Uterus (tissue), 4 donors: Measurements from ENCODE around the gene RUNX1. TPM values are rescaled to one million over a fixed set of nuclear protein-coding genes. Genes with fewer than 3 reads are reported as not detected.

Experiments
- DNase-seq, 2 donors: peaks; one replicate each; pipeline ENCODE4 v3.0.0-alpha.2; 2019 to 2020
- H3K27ac ChIP-seq, 2 donors: fragments of 200-600 bp; sonication (generic); 1 replicate in 1 of 2; 2 replicates in 1 of 2; pipeline ENCODE4 v1.5.1; 2016 to 2018
- H3K27me3 ChIP-seq, 2 donors: fragments of 200-600 bp; sonication (generic); one replicate each; pipeline ENCODE4 v1.5.1; 2018 to 2019; ENCODE audit warnings: control low read depth in 1 of 2
- H3K36me3 ChIP-seq, 2 donors: fragments of 200-600 bp; sonication (generic); one replicate each; pipeline ENCODE4 v1.5.1; 2019; ENCODE audit warnings: control low read depth in 1 of 2
- H3K4me1 ChIP-seq, 2 donors: fragments of 200-600 bp; sonication (generic); one replicate each; pipeline ENCODE4 v1.5.1; 2018 to 2019; ENCODE audit warnings: control low read depth in 1 of 2
- H3K4me3 ChIP-seq, 2 donors: fragments of 200-600 bp; sonication (generic); 1 replicate in 1 of 2; 2 replicates in 1 of 2; pipeline ENCODE4 v1.5.1; 2018 to 2019; ENCODE audit warnings: mild to moderate bottlenecking in 1 of 2
- H3K9me3 ChIP-seq, 2 donors: fragments of 200-600 bp; sonication (generic); one replicate each; pipeline ENCODE4 v1.5.1; 2019; ENCODE audit warnings: control low read depth in 1 of 2
- CTCF ChIP-seq, 4 experiments: fragments of 200-600 bp in 2 of 4; fragments of 450-650 bp in 2 of 4; sonication (generic) in 2 of 4; IDR thresholded peaks; one replicate each; pipeline ENCODE4 v1.5.1; 2016 to 2019; ENCODE audit warnings: antibody characterized with exemption in 4 of 4, mild to moderate bottlenecking in 2 of 4, moderate library complexity in 1 of 4
- POLR2A ChIP-seq, 2 donors: fragments of 450-650 bp; IDR thresholded peaks; one replicate each; pipeline ENCODE4 v1.6.1; 2016; ENCODE audit warnings: antibody characterized with exemption in 2 of 2, mild to moderate bottlenecking in 1 of 2, moderate library complexity in 1 of 2
- intact Hi-C: fragments of 100-400 bp; cut with DNase I; formaldehyde crosslinking; loops from one replicate; pipeline ENCODE4 v1.15.1; 2023; ENCODE audit warnings: low total_unique reads
- total RNA-seq, 4 donors: library from RNA; depleted of rRNA in 3 of 4; stranded (reverse); fragments of >200 nt in 3 of 4; gene quantifications; one replicate each; pipeline versions ENCODE4 v1.1.0 to v1.2.4, GENCODE V29; 2014 to 2023
- donor health status: DM: yes; HTN: yes; CAD: no.

Gene RUNX1
- total RNA-seq, 4 donors from 2014 or later, result under 0.01 to 13.2 (median 8.7) TPM

- no peak overlapping the region for H3K4me3 ChIP-seq
- TF ChIP-seq CTCF (IDR thresholded peaks at IDR 0.05), result no peak
- TF ChIP-seq POLR2A (IDR thresholded peaks at IDR 0.05), result no peak
- H3K9me3 ChIP-seq, result no peaks in the 10 kb centered on the region
- H3K27ac ChIP-seq, result no peak overlapping the region
- H3K27me3 ChIP-seq, result no peaks in the 10 kb centered on the region
- DNase-seq, result no peak
- H3K4me1 ChIP-seq, result no peaks in the 10 kb centered on the region
- intact Hi-C loops, result no loop called here
- H3K36me3 ChIP-seq, result no peaks in the 10 kb centered on the region
These were observed 83.6 kb downstream of the RUNX1 start for GRCh38 chr21:34965200-34966174.

- no peak for DNase-seq
- H3K27me3 ChIP-seq, result no peaks in the 10 kb centered on the region
- TF ChIP-seq POLR2A (IDR thresholded peaks at IDR 0.05), result no peak
- TF ChIP-seq CTCF (IDR thresholded peaks at IDR 0.05), result no peak
- intact Hi-C loops, result no loop called here
- no peaks in the 10 kb centered on the region for H3K4me1 ChIP-seq
- no peak overlapping the region for H3K27ac ChIP-seq
- H3K4me3 ChIP-seq, result no peak overlapping the region
- no peaks in the 10 kb centered on the region for H3K36me3 ChIP-seq
- H3K9me3 ChIP-seq, result no peaks in the 10 kb centered on the region
These were observed 86.4 kb downstream of the RUNX1 start for GRCh38 chr21:34962586-34963222.

- no peaks in the 10 kb centered on the region for H3K9me3 ChIP-seq
- H3K27ac ChIP-seq, result no peak overlapping the region
- intact Hi-C loops, result no loop called here
- TF ChIP-seq POLR2A (IDR thresholded peaks at IDR 0.05), result no peak
- no peak for TF ChIP-seq CTCF (IDR thresholded peaks at IDR 0.05)
- no peaks in the 10 kb centered on the region for H3K27me3 ChIP-seq
- no peak overlapping the region for H3K4me3 ChIP-seq
- H3K4me1 ChIP-seq, result no peaks in the 10 kb centered on the region
- DNase-seq, result no peak
- H3K36me3 ChIP-seq, result no peaks in the 10 kb centered on the region
These were observed 87.0 kb downstream of the RUNX1 start for GRCh38 chr21:34962136-34962535.

GRCh38 chr21:34960687-34961086 is 88.4 kb downstream of the RUNX1 start:
- no peaks in the 10 kb centered on the region for H3K27me3 ChIP-seq
- H3K9me3 ChIP-seq, result no peaks in the 10 kb centered on the region
- DNase-seq, result no peak
- intact Hi-C loops, result no loop called here
- TF ChIP-seq CTCF (IDR thresholded peaks at IDR 0.05), result no peak
- no peak for TF ChIP-seq POLR2A (IDR thresholded peaks at IDR 0.05)
- H3K4me3 ChIP-seq, result no peak overlapping the region
- no peak overlapping the region for H3K27ac ChIP-seq
- no peaks in the 10 kb centered on the region for H3K36me3 ChIP-seq
- H3K4me1 ChIP-seq, result no peaks in the 10 kb centered on the region

- H3K36me3 ChIP-seq, result no peaks in the 10 kb centered on the region
- no peaks in the 10 kb centered on the region for H3K27me3 ChIP-seq
- TF ChIP-seq POLR2A (IDR thresholded peaks at IDR 0.05) (no peak), CTCF (IDR thresholded peaks at IDR 0.05) (no peak)
- H3K4me3 ChIP-seq, result no peak overlapping the region
- no peak for DNase-seq
- intact Hi-C loops, result no loop called here
- no peaks in the 10 kb centered on the region for H3K9me3 ChIP-seq
- no peaks in the 10 kb centered on the region for H3K4me1 ChIP-seq
- H3K27ac ChIP-seq, result no peak overlapping the region
These were observed 89.5 kb downstream of the RUNX1 start for GRCh38 chr21:34959607-34960006.
